IPS-11a (cell line): ENCODE results near the gene SNRPD2.

ENCODE experiments used
- H3K4me3 ChIP-seq: one replicate; pipeline ENCODE4 v1.5.1; 2013; ENCODE audit warnings: low read depth, low read length, control low read depth

SNRPD2 gene

DNA sequence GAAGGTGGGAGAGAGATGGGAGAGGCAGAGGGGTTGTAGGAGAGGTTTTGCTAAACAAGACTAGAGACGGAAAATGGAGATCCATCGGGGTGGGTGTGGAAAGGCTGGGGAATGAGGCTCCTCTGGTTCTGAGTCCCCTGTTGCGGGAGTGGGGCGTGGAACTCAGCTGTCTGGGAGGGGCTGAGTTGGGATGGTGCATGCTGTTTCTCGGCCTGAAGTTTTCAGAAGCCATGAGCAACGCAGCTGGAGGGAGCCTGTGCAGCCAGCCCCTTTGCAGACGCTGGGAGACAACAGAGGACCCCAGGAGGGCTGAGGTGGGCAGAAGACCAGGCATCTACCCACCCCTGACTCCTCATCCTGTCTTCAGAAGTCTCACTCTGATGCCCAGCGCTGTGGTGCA is 31.1 kb downstream of the SNRPD2 start:
- H3K4me3 ChIP-seq, result no peak overlapping the region

DNA sequence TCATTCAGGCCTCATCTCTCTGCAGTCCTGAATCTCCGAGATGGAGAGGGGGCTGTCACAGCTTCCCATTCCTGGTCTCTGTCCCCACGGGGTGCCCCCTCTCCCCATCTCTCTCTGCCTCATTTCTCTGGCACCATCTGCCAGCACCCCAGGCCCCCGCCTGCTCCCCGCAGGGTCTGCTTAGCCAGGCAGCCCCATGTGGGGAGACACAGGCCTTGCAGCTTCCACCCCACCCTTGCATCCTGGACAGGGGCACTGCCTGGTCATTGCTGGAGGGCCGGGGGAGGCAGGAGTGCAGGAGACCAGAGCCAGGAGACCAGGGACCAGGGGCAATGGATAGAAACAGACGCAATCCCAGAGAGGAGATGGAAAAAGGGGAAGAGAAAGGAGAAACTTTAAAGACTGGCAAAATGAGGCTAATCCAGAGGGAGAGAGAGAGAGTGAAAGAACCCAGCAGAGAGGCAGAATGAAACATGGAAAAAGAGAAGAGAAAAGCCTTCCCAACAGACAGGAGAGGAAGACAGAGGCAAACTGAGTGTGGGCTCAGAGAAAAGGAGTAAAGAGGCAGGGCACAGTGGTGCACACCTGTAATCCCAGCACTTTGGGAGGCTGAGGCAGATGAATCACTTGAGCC is 32.5 kb downstream of the SNRPD2 start:
- H3K4me3 ChIP-seq, result no peak overlapping the region

DNA sequence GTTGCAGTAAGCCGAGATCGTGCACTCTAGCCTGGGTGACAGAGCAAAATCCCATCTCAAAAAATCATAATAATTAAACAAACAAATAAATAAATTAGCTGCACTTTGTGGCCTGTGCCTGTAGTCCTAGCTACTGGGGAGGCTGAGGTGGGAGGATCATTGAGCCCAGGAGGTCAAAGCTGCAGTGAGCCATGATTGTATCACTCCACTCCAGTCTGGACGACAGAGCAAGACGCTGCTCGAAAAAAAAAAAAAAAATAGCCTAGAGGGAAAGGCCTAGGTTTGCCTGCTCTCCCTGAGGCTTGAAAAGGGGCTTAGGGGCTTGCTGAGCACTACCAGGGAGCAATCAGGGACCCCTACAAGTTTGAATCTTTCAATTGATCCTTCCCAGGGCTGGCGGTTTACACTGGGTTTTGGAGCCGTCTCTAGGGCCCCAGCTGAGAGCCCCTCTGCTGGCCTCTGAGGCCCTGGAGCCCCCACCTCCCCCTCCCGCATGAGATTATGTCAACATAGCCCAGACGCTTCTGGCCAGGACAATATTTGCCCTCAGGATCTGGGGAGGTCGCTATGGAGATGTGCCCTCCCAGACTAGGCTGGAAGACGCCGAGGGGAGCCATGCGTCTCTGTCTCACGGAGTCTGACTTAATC is 34.1 kb downstream of the SNRPD2 start:
- no peak overlapping the region for H3K4me3 ChIP-seq

DNA sequence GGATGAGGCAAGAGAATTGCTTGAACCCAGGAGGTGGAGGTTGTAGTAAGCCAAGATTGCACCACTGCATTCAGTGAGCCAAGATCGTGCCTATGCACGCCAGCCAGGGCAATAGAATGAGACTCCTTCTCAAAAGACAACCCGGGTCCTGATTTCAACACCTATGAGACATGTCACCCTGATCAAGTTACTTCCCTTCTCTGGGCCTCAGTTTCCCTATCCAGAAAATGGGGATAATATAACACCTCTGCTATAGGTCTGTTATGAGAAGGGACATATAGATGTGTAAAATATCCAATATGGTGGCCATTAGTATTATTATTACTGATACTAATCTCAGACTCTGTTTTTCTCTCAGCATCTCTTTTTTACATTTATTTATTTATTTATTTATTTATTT is 36.7 kb downstream of the SNRPD2 start:
- no peak overlapping the region for H3K4me3 ChIP-seq

DNA sequence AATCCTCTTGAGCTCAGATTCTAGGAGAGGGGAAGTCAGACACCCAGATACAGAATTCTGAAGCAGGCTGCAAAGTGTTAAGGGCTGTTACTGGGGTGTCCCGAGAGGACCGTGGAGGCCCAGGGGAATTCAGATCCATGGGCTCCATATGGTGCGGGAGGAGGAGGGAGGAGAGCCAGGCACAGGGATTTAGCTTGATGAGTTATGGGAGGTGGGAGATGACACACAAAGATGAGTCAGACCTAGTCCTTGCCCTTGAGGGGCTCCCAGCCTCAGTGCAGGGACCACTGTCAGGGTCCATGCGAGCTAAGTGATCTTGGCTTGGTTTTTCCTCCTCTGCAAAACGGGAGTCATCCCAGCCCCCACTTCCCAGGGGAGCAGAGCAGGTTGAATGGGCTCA is 38.1 kb downstream of the SNRPD2 start:
- H3K4me3 ChIP-seq, result no peak overlapping the region

DNA sequence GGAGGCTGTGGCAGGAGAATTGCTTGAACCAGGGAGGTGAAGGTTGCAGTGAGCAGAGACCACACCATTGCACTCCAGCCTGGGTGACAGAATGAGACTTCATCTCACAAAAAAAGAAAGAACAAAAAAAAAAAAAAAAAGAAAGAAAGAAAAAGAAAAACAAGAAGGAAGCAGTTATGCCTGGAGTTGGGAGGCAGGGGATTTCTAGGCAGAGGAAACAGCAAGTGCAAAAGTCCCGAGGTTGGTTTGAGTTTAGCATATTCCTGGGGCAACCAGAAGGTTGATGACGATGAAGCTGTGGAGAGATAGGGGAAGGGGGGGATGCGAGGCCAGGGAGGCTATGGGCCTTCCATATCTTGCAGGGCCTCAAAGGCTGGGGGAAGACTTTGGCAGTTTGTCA is 41.0 kb downstream of the SNRPD2 start:
- H3K4me3 ChIP-seq, result no peak overlapping the region

DNA sequence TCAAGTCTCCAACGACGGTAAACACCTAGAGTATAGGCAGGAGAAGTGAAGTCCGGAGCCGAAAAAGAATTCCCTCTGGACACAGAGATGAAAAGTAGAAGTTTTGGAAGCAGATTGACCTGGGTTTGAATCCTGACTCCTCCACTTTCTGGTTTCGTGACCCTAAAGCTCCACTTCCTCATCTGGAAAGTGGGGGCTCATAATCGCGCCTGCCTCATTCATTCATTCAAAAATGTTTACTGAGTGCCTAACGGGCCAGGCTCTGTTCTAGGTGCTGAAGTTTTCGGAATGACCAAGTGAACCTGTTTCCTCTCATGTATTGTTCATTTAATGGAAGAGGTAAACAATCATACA is 45.4 kb downstream of the SNRPD2 start:
- H3K4me3 ChIP-seq, result no peak overlapping the region

DNA sequence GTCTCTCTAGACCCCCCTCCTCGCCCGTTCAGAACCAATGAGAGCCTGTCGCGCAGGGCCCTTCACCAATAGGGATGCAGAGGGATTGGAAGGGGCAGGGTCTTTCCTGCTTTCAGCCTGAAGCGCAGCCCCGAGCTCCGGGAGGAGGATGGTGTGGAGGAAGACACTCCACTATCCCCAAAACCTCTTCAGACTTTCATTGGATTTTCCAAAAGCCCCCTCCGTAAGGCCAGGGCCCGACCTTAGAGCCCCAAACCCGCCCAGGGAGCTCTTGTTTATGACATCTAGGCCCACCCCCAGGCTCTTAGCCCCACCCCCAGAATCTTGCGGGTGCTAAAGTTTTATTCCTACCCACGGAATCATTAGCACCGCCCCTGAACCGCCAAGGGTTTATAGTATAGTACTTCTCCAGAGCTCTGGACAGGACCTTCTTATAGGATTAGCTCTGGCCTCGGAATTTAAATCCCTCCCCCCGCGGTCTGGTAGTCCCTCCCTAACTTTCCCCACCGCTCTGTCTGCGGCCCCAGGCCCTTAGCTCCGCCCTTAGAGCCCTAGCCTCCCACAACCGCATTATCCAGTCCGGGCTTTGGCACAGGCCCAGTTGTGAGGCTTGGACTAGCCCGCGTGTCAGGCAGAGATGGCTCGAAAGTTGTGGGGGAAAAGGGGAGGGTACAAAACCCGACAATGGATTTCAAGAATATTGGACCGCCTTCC is 46.0 kb downstream of the SNRPD2 start:
- peak overlapping the region; percentile 17 for H3K4me3 ChIP-seq

DNA sequence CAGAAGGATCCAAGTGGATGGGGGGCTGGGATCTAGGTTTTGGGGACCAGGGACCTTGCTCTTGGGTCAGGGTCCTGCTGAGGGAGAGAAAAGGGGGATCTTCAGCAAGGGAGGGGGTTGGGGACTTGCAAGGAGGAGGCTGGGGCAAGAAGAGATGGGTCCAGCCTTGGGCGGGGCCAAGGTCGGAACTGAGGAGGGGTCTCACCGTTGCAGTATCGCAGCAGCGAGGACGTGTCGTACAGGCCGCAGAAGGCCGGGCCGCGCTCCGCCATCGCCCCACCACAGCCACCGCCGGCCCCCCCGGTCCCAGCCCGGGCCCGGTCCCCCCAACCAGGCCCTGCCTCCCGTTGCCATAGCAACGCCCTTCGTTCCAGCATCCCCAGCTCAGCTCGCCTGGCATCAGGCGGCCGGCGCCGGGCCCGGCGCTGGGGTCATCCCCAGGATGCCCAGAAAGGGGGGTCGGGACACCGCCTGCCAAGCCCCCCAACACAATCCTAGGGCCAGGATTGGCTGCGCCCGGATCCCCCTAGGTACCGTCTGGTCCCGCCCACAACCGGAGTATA is 46.6 kb downstream of the SNRPD2 start:
- H3K4me3 ChIP-seq, result no peak overlapping the region

DNA sequence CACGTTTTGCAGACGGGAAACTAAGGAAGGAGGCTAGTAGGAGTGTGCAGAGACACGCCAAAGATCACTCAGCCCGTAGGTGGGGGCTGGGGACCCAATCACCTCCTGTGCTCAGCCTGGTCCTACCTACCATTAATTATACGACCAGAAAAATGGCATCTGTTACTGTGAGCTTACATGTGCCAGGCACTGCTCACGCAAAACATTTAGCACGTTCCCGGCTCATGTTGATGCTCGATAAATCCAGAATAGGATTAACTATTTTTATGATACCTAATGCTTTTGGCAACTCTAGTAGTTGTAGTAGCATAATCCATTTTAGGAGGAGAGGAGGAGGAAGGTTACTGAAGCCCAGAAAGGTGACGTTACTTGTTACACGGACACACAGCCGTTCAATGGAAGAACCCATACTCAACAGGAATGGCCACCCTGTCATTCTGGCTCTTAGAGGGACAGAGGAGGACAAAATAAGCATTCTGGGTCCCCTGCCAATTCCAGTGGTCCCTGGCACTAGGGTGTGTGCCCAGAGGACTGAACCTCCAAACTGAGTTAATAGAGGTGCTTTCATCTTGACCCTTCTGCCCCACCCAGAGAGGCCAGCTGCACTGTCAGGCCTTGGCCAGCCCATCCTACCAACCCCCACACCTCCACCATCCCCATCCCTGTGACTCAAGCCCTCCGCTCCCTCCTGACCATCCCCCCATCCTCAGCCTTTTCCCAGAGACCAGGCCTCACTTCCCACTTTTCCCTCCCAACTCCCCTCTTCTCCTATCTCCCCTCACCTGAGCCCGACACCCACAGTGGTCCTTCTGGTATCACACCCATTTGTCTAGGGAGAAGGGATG is 47.6 kb downstream of the SNRPD2 start:
- H3K4me3 ChIP-seq, result peak overlapping the region; percentile 60

DNA sequence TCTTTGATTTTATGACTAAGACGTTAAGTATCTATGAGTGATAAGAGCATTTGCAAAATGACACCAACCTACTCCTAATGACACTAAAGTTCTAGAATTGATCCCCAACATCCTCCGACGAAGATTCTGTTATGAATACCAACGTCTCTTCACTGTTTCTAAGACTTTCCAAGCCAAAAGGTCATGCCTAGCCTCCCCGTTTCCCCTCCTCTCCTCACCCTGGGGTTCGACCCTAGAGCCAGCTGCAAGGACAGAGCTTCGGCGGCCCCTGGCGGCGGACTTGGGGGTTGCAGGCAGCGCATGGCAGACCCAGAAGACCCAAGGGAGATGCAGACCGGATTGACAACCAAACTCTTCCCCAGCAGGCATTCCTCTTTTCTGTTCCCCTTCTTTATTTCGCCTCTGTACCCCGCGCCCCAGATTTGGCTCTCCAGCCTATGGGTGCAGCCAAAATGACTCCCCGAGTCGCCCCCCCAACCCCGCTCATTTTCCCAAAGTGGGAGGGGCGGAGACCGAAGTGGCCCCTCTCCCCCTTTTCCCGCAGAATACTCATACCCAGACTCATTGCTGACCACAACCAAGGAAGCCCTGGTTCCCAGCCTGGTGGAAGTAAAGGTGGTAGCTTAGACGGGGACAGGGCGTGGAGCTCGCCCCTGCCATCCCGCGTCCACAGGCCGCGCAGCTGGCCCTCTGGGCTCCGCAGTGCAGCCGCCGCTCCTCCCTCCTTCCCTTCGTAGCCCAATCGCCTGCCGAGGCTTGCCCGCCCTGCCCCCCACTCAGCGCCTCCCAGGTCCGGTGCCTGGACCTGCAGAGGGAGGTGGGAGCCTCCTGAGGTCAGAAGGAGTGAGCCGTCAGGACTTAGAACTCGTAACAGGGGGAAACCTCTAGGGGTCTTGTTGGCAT is 48.5 kb downstream of the SNRPD2 start:
- H3K4me3 ChIP-seq, result peak overlapping the region; percentile 60

DNA sequence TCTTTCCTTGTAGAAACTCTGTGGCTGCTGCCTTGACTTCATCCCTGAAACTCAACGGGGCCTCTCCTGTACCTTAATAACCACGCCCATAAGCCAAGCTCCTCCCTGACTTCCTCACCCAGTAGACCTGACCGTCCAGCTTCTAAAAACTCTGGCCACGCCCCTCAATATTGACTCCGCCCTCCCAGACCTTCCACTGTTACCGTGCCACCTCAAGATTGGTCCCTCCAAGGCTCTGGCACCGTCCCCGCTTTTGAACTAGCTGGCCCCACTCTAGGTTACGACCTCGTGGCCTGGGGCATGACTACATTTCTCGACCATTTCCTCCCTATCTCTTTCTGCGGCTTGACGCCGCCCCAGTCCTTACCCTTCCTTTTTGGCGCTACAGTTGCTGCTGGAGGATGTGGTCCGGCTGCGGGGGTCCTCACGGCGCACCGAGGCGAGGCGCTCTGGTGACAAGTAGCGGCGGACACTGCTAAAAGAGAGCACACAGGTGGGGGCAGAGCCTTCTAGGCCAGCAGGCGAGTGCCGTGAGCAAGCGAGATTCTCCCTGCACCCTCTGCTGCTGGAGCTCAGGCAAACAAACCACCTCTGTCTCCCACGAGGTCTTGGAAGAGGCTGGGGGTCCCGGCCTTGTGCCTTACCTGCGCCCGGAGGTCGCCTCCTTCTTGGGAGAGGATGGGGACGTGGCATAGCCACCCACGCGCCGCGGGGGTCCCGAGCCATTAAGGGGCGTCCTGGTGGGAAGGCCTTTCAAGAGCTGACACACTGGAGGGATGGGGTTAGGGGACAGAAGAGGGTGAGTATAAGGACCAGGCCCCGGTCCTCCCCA is 50.3 kb downstream of the SNRPD2 start:
- peak overlapping the region; percentile 25 for H3K4me3 ChIP-seq

DNA sequence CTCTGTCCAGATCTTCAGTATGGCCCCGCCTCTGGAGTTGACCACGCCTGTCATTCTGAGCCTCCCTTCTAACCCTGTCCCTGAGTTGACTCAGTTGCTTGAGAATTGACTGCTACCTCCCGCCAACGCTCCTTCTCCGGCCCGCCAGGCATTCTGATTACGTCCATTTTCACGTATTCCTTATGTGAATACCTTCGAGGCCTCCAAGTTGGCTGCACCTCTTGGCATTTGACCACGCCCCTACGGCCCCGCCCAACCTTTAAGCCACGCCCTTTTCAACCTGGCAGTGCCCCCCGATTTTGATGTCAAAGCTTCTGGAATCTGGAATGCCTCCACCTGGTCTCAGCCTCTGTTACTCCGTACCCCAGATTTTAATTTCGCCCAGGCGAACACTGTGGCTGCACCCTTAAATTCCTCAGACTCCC is 50.9 kb downstream of the SNRPD2 start:
- H3K4me3 ChIP-seq, result peak overlapping the region; percentile 8

DNA sequence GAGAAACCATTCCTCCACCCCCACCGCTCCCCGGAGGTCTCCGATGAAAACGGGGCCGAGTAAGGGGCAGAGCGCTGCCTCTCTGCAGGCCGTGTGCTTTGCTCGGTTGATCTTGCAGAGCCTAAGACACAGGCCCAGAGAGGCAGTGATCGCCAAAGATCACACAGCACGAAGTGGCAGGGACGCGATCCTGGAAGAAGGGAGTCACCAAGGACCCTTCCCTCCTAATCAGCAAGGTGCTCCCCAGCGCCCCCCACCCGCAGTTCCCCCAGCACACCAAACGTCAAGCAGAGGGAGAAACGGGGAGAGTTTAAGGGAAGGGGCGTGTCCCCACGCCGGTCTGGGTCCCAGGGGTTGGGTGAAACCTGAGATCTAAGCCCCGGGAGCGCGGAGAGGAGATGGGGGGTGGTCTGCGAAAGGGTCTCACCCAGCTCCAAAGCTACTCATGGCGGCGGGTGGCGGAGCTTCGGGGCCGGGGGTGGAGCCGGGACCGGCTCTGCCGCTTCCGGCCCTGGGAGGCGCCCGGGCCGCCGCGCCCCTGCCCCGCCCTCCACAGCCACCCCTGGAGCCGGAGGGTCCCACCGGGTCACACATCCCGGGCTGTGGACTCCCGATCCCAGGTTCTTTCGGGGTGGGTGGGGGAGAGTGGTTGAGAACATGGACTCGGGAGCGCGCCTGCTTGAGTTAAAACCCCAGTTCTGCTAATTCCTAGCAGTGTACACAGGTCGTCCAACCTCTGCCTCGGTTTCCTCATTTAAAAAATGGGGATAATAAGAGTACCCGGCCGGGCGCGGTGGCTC is 52.6 kb downstream of the SNRPD2 start, which contains the start of gene EML2:
Gene EML2, minus strand, starts transcription at position 468 of the 800 bp plus-strand sequence. Its CDS starts 21 bp downstream, at position 447.
- peak within 1 kb of the TSS; percentile 54 for H3K4me3 ChIP-seq

DNA sequence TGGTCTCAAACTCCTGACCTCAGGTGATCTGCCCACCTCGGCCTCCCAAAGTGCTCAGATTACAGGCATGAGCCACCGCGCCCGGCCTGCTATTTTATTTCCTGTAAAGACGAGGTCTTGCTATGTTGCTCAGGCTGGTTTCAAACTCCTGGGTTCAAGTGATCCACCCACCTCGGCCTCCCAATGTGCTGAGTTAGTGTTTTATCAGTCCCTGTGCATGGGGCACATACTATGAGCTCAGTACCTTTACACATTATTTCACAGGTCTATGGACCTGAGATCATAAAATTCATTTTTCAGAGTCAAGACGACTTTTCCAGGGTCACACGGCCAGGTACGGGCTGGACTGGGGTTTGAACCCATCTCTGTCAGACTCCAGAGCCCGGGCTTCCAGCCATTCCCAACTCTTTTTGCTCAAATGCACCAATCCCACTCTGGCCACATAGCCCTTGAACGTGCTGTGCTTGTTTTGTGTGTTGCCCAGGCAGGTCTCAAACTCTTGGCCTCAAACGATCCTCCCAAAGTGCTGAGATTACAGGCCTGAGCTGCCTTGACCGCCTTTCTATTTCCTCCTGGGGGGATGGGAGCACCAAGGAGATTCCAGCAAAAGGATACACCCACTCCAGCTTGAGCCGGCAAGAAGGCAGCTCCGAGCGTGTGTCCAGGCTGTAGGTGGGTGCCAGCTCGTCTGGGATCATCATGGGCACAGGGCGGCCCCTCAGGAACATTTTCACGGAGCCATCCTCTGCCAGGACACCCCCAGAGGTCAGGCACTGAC is 53.7 kb downstream of the SNRPD2 start:
- H3K4me3 ChIP-seq, result peak overlapping the region; percentile 54
